HepG2 (cell line): Measurements from ENCODE around the gene MNAT1. TPM values are rescaled to one million over a fixed set of nuclear protein-coding genes. Genes with fewer than 3 reads are reported as not detected.

Experiments used
- MBD4 ChIP-seq: IDR thresholded peaks from 2 replicates; pipeline ENCODE4 v1.6.1; 2012; ENCODE audit warnings: low read length, inconsistent platforms, borderline replicate concordance
- NFATC3 ChIP-seq: sonication (generic); formaldehyde crosslinking; IDR thresholded peaks from 2 replicates; pipeline ENCODE4 v1.5.1; 2020; ENCODE audit warnings: mild to moderate bottlenecking, missing genetic modification reagents
- ONECUT2 ChIP-seq: sonication (generic); formaldehyde crosslinking; IDR thresholded peaks from 2 replicates; pipeline ENCODE4 v1.4.0; 2020; ENCODE audit warnings: missing genetic modification reagents
- RXRA ChIP-seq: sonication (generic); formaldehyde crosslinking; IDR thresholded peaks from 2 replicates; pipeline ENCODE4 v1.5.1; 2020; ENCODE audit warnings: missing genetic modification reagents
- SRSF4 ChIP-seq: fragments of 200-400 bp; formaldehyde crosslinking; IDR thresholded peaks from one replicate; pipeline ENCODE4 v1.6.1; 2018; ENCODE audit warnings: mild to moderate bottlenecking, low read depth, low read length, moderate library complexity; ENCODE audit not compliant: poor library complexity, severe bottlenecking
- TAF15 ChIP-seq: fragments of 200-400 bp; formaldehyde crosslinking; IDR thresholded peaks from one replicate; pipeline ENCODE4 v1.6.1; 2018; ENCODE audit warnings: mild to moderate bottlenecking, low read depth, low read length; ENCODE audit not compliant: poor library complexity, severe bottlenecking
- ZFP62 ChIP-seq: sonication (generic); formaldehyde crosslinking; IDR thresholded peaks from 2 replicates; pipeline ENCODE4 v1.4.0; 2020; ENCODE audit warnings: missing genetic modification reagents
- ZFX ChIP-seq: sonication (generic); formaldehyde crosslinking; IDR thresholded peaks from 2 replicates; pipeline ENCODE4 v1.4.0; 2020; ENCODE audit warnings: mild to moderate bottlenecking, low read depth, missing genetic modification reagents, moderate library complexity
- ZKSCAN8 ChIP-seq: IDR thresholded peaks from 2 replicates; pipeline ENCODE4 v1.6.1; 2016; ENCODE audit warnings: borderline replicate concordance, missing genetic modification reagents, missing compliant biosample characterization
- ZNF263 ChIP-seq: sonication (generic); formaldehyde crosslinking; IDR thresholded peaks from 2 replicates; pipeline ENCODE4 v1.4.0; 2020; ENCODE audit warnings: missing genetic modification reagents
- ZNF274 ChIP-seq: sonication (generic); formaldehyde crosslinking; IDR thresholded peaks from 2 replicates; pipeline ENCODE4 v1.5.1; 2020; ENCODE audit warnings: mild to moderate bottlenecking, missing genetic modification reagents
- ZNF546 ChIP-seq: sonication (generic); formaldehyde crosslinking; conservative IDR thresholded peaks from 2 replicates; pipeline ENCODE4 v1.8.1; 2023; ENCODE audit warnings: mild to moderate bottlenecking, missing genetic modification reagents
- ZNF589 ChIP-seq: sonication (generic); formaldehyde crosslinking; conservative IDR thresholded peaks from 2 replicates; pipeline ENCODE4 v1.8.0; 2022; ENCODE audit warnings: mild to moderate bottlenecking, moderate library complexity, missing genetic modification reagents
- ZNF839 ChIP-seq: sonication (generic); formaldehyde crosslinking; IDR thresholded peaks from 2 replicates; pipeline ENCODE4 v1.4.0; 2020; ENCODE audit warnings: missing genetic modification reagents, mild to moderate bottlenecking, borderline replicate concordance
- ZNF850 ChIP-seq: sonication (generic); formaldehyde crosslinking; conservative IDR thresholded peaks from 2 replicates; pipeline ENCODE4 v1.9.0; 2021; ENCODE audit warnings: mild to moderate bottlenecking, missing genetic modification reagents
- polyA plus RNA-seq, 8 experiments: library from polyadenylated mRNA; depleted of rRNA in 3 of 8; stranded (reverse) in 7 of 8; unstranded in 1 of 8; fragments of >200 nt; fragmentation: Illumina TruSeq in 4 of 8; extraction: Trizol in 4 of 8; gene quantifications; 2 replicates each; pipeline versions ENCODE4 v1.2.1 to v1.2.3, GENCODE V29; 2011 to 2016; ENCODE audit warnings: low read depth in 4 of 8, missing spikeins in 1 of 8, mixed read lengths in 1 of 8; ENCODE audit not compliant: insufficient read depth in 1 of 8
- total RNA-seq, 5 experiments: library from RNA; depleted of rRNA; stranded (reverse); fragments of >200 nt; fragmentation: Illumina TruSeq; extraction: Trizol; gene quantifications; 2 replicates each; pipeline ENCODE4 v1.2.3, GENCODE V29; 2016; ENCODE audit warnings: low read depth in 1 of 5
- TF ChIP-seq, protein P1 (sequence below): sonication (generic); formaldehyde crosslinking; IDR thresholded peaks from 2 replicates; pipeline ENCODE4 v1.4.0; 2020; ENCODE audit warnings: mild to moderate bottlenecking, missing genetic modification reagents
- TF ChIP-seq, protein P2 (sequence below): sonication (generic); formaldehyde crosslinking; IDR thresholded peaks from 2 replicates; pipeline ENCODE4 v1.4.0; 2020; ENCODE audit warnings: missing genetic modification reagents
- TF ChIP-seq, protein P3 (sequence below): sonication (generic); formaldehyde crosslinking; IDR thresholded peaks from 2 replicates; pipeline ENCODE4 v1.5.1; 2020; ENCODE audit warnings: missing genetic modification reagents, mild to moderate bottlenecking, borderline replicate concordance
- TF ChIP-seq, protein P4 (sequence below): sonication (generic); formaldehyde crosslinking; IDR thresholded peaks from 2 replicates; pipeline ENCODE4 v1.4.0; 2020; ENCODE audit warnings: missing genetic modification reagents
- TF ChIP-seq, protein P5 (sequence below): sonication (generic); formaldehyde crosslinking; IDR thresholded peaks from 2 replicates; pipeline ENCODE4 v1.4.0; 2020; ENCODE audit warnings: missing genetic modification reagents, mild to moderate bottlenecking, borderline replicate concordance

MNAT1 gene
- total and polyA plus RNA-seq, 2 of the 13 experiments (the other 11 are each of a cell fraction or from before 2014, with no cell fraction given), result 49.2 to 94.8 TPM

DNA sequence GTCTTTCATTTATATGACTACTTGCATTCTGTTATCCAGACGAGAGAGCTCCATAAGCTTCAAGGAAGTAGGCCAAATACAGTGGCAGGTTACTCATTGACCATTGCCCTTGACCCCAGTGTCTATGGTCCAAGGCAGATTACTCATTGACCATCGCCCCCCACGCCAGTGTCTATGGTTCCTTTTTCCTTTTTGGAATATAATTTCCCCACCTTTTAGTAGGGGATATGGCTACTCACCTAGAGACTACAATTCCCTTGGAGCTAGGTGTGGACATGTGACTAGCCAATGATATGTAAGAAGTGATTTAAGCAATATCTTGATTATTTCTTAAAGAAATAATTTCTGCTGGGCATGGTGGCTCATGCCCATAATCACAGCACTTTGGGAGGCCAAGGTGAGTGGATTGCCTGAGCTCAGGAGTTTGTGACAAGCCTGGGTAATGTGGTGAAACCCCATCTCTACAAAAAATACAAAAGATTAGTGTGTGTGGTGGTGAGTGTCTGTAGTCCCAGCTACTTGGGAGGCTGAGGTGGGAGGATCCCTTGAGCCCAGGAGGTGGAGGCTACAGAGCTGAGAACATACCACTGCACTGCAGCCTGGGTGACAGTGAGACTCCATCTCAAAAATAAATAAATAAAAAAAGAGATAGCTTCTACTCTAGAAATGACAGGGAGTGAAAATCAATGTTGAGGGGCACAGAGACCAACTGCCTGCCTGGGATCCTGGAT is 43.0 kb upstream of the MNAT1 start (continued):
- TF ChIP-seq SRSF4 (no peak), RXRA (CRISPR knock-in tag) (peak; percentile 51; the same call in 1 of the 2 replicates), ZFX (CRISPR knock-in tag) (peak; percentile 29; the same call in 1 of the 2 replicates), NFATC3 (CRISPR knock-in tag) (no peak), ZKSCAN8 (no peak), ZFP62 (no peak), ZNF839 (CRISPR knock-in tag) (no peak), MBD4 (no peak), ZNF274 (CRISPR knock-in tag) (no peak), ONECUT2 (no peak), ZNF546 (no peak), ZNF263 (CRISPR knock-in tag) (no peak), ZNF589 (no peak), TAF15 (no peak), ZNF850 (CRISPR knock-in tag) (no peak)
- TF ChIP-seq, protein P1, sequence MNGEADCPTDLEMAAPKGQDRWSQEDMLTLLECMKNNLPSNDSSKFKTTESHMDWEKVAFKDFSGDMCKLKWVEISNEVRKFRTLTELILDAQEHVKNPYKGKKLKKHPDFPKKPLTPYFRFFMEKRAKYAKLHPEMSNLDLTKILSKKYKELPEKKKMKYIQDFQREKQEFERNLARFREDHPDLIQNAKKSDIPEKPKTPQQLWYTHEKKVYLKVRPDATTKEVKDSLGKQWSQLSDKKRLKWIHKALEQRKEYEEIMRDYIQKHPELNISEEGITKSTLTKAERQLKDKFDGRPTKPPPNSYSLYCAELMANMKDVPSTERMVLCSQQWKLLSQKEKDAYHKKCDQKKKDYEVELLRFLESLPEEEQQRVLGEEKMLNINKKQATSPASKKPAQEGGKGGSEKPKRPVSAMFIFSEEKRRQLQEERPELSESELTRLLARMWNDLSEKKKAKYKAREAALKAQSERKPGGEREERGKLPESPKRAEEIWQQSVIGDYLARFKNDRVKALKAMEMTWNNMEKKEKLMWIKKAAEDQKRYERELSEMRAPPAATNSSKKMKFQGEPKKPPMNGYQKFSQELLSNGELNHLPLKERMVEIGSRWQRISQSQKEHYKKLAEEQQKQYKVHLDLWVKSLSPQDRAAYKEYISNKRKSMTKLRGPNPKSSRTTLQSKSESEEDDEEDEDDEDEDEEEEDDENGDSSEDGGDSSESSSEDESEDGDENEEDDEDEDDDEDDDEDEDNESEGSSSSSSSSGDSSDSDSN (CRISPR knock-in tag), result no peak
- TF ChIP-seq, protein P2, sequence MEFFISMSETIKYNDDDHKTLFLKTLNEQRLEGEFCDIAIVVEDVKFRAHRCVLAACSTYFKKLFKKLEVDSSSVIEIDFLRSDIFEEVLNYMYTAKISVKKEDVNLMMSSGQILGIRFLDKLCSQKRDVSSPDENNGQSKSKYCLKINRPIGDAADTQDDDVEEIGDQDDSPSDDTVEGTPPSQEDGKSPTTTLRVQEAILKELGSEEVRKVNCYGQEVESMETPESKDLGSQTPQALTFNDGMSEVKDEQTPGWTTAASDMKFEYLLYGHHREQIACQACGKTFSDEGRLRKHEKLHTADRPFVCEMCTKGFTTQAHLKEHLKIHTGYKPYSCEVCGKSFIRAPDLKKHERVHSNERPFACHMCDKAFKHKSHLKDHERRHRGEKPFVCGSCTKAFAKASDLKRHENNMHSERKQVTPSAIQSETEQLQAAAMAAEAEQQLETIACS (CRISPR knock-in tag), result no peak
- TF ChIP-seq, protein P3, sequence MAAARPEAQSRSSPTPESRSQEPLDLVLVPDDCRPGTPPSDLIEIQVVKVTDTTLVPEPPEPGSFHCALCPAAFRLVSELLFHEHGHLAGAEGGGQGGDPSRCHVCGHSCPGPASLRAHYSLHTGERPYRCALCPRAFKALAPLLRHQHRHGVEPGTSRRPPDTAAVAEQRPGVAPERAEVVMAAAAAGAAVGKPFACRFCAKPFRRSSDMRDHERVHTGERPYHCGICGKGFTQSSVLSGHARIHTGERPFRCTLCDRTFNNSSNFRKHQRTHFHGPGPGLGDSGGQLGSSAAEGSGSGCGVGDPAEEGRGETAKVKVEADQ (CRISPR knock-in tag), result no peak
- TF ChIP-seq, protein P4, sequence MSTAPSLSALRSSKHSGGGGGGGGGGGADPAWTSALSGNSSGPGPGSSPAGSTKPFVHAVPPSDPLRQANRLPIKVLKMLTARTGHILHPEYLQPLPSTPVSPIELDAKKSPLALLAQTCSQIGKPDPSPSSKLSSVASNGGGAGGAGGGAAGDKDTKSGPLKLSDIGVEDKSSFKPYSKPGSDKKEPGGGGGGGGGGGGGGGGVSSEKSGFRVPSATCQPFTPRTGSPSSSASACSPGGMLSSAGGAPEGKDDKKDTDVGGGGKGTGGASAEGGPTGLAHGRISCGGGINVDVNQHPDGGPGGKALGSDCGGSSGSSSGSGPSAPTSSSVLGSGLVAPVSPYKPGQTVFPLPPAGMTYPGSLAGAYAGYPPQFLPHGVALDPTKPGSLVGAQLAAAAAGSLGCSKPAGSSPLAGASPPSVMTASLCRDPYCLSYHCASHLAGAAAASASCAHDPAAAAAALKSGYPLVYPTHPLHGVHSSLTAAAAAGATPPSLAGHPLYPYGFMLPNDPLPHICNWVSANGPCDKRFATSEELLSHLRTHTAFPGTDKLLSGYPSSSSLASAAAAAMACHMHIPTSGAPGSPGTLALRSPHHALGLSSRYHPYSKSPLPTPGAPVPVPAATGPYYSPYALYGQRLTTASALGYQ (CRISPR knock-in tag), result no peak
- TF ChIP-seq, protein P5, sequence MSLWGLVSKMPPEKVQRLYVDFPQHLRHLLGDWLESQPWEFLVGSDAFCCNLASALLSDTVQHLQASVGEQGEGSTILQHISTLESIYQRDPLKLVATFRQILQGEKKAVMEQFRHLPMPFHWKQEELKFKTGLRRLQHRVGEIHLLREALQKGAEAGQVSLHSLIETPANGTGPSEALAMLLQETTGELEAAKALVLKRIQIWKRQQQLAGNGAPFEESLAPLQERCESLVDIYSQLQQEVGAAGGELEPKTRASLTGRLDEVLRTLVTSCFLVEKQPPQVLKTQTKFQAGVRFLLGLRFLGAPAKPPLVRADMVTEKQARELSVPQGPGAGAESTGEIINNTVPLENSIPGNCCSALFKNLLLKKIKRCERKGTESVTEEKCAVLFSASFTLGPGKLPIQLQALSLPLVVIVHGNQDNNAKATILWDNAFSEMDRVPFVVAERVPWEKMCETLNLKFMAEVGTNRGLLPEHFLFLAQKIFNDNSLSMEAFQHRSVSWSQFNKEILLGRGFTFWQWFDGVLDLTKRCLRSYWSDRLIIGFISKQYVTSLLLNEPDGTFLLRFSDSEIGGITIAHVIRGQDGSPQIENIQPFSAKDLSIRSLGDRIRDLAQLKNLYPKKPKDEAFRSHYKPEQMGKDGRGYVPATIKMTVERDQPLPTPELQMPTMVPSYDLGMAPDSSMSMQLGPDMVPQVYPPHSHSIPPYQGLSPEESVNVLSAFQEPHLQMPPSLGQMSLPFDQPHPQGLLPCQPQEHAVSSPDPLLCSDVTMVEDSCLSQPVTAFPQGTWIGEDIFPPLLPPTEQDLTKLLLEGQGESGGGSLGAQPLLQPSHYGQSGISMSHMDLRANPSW (CRISPR knock-in tag), result no peak
